ENCODE data around the gene CSF2RB. TPM values are rescaled to one million over a fixed set of nuclear protein-coding genes. Genes with fewer than 3 reads are reported as not detected.

The CSF2RB gene
- total RNA-seq, 2 donors from 2014 or later: not detected

- peaks cover 17% of the 10 kb centered on the region for H3K27me3 Mint-ChIP-seq (ENCODE audit: insufficient read depth)
- H3K9me3 ChIP-seq (ENCODE audit: control insufficient read depth, low read length): no peaks in the 10 kb centered on the region
- H3K27ac Mint-ChIP-seq: no peak overlapping the region
- no peaks in the 10 kb centered on the region for H3K36me3 Mint-ChIP-seq (ENCODE audit: low read depth)
- H3K27me3 ChIP-seq (ENCODE audit: control insufficient read depth, insufficient read depth, low read length, poor library complexity, severe bottlenecking): no peaks in the 10 kb centered on the region
- no peaks in the 10 kb centered on the region for H3K4me1 ChIP-seq (ENCODE audit: control insufficient read depth, insufficient read depth, low read length)
- 38% methylated on average over 4 to 13 of the region's 13 CpGs for WGBS, 2 experiments (ENCODE audit: insufficient coverage in 1 of 2, insufficient read length in 1 of 2)
- no peaks in the 10 kb centered on the region for H3K9me3 Mint-ChIP-seq
- H3K9ac ChIP-seq (ENCODE audit: extremely low read depth, low read length, poor library complexity, severe bottlenecking): no peak overlapping the region
- no peaks in the 10 kb centered on the region for H3K36me3 ChIP-seq (ENCODE audit: control insufficient read depth, insufficient read depth, low read length)
- H3K4me3 Mint-ChIP-seq: no peak overlapping the region
- peak; percentile 84 for DNase-seq
- H3K4me1 Mint-ChIP-seq: no peaks in the 10 kb centered on the region
- H3K4me3 ChIP-seq (ENCODE audit: low read length): no peak overlapping the region
- no peak overlapping the region for H3K27ac ChIP-seq (ENCODE audit: low read depth, low read length)
- TF ChIP-seq CTCF (conservative IDR thresholded peaks at IDR 0.05): no peak
Measured at GRCh38 chr22:36865346-36865745, 48.1 kb upstream of the CSF2RB start.

DNA sequence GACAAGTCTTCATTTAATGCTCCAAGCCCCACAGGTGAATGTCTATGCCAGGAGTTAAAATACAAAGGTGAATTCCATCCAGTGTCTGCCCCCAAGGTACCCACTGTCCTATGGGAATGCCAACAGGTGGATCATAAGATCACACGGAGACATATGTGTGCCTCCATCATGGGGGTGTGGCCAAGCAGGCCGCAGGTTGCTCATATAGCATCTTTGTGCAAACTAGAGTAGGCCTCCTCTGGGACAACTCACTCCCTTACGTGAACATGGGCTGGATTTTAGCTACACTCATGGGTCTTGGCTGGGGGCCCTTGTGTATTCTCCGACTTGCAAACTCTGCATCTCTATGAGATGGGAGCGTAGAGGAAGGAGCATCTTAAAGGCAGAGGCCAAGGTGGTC is 45.7 kb upstream of the CSF2RB start:
- Mint-ChIP-seq H3K4me3 (no peak overlapping the region), H3K9me3 (no peaks in the 10 kb centered on the region), H3K36me3 (ENCODE audit: low read depth) (no peaks in the 10 kb centered on the region), H3K4me1 (no peaks in the 10 kb centered on the region), H3K27ac (no peak overlapping the region), H3K27me3 (ENCODE audit: insufficient read depth) (peaks cover 23% of the 10 kb centered on the region)
- no peak for DNase-seq
- 89 to 93% methylated on average over 4 to 5 of the region's 5 CpGs for WGBS, 2 experiments (ENCODE audit: insufficient coverage in 1 of 2, insufficient read length in 1 of 2)
- no peaks in the 10 kb centered on the region for H3K36me3 ChIP-seq (ENCODE audit: control insufficient read depth, insufficient read depth, low read length)
- no peaks in the 10 kb centered on the region for H3K4me1 ChIP-seq (ENCODE audit: control insufficient read depth, insufficient read depth, low read length)
- no peak overlapping the region for H3K9ac ChIP-seq (ENCODE audit: extremely low read depth, low read length, poor library complexity, severe bottlenecking)
- H3K9me3 ChIP-seq (ENCODE audit: control insufficient read depth, low read length): no peaks in the 10 kb centered on the region
- H3K27me3 ChIP-seq (ENCODE audit: control insufficient read depth, insufficient read depth, low read length, poor library complexity, severe bottlenecking): peaks cover 5% of the 10 kb centered on the region
- no peak overlapping the region for H3K4me3 ChIP-seq (ENCODE audit: low read length)
- no peak for TF ChIP-seq CTCF (conservative IDR thresholded peaks at IDR 0.05)
- H3K27ac ChIP-seq (ENCODE audit: low read depth, low read length): no peak overlapping the region

DNA sequence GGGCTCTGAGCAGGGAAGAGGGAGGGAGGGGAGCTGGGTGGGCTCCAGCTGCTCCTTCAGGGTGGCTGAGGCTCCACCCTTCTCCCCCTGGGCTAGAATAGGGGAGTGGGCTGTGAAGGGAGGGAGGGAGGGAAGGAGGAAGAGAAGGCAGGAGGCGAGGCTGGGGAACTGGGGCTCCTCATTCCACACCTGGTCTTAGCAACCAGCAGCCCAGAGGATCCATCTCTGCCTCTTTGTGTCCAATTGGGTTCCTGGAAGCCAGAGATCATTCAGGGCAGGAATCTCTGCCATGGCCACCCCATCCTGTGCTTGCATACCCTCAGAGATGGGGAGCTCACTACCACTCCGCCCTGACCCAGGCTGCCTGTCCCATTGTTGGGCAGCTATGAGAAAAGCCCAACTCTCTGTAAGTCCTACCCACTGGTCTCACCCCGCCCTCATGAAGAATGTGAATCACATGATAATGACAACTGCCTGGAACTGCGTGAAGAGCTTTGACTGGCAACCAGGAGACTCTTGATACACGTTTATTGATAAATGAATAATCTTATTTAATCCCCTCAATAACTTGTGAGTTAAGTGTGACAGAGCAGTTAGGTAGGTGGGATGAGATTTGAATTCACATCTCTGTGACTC is 44.8 kb upstream of the CSF2RB start:
- H3K27ac Mint-ChIP-seq: no peak overlapping the region
- H3K9me3 ChIP-seq (ENCODE audit: control insufficient read depth, low read length): no peaks in the 10 kb centered on the region
- H3K36me3 ChIP-seq (ENCODE audit: control insufficient read depth, insufficient read depth, low read length): no peaks in the 10 kb centered on the region
- peak; percentile 30 for DNase-seq
- peaks cover 23% of the 10 kb centered on the region for H3K27me3 Mint-ChIP-seq (ENCODE audit: insufficient read depth)
- no peak overlapping the region for H3K4me3 Mint-ChIP-seq
- H3K9ac ChIP-seq (ENCODE audit: extremely low read depth, low read length, poor library complexity, severe bottlenecking): no peak overlapping the region
- no peak overlapping the region for H3K4me3 ChIP-seq (ENCODE audit: low read length)
- no peaks in the 10 kb centered on the region for H3K36me3 Mint-ChIP-seq (ENCODE audit: low read depth)
- TF ChIP-seq CTCF (conservative IDR thresholded peaks at IDR 0.05): no peak
- H3K27ac ChIP-seq (ENCODE audit: low read depth, low read length): no peak overlapping the region
- H3K4me1 ChIP-seq (ENCODE audit: control insufficient read depth, insufficient read depth, low read length): no peaks in the 10 kb centered on the region
- 60 to 93% methylated on average over 1 to 4 of the region's 5 CpGs for WGBS, 2 experiments (ENCODE audit: insufficient coverage in 1 of 2, insufficient read length in 1 of 2)
- H3K27me3 ChIP-seq (ENCODE audit: control insufficient read depth, insufficient read depth, low read length, poor library complexity, severe bottlenecking): peaks cover 5% of the 10 kb centered on the region
- no peaks in the 10 kb centered on the region for H3K4me1 Mint-ChIP-seq
- no peaks in the 10 kb centered on the region for H3K9me3 Mint-ChIP-seq
